ENCODE measurements around the gene HARS1. TPM values are rescaled to one million over a fixed set of nuclear protein-coding genes. Genes with fewer than 3 reads are reported as not detected.

The HARS1 gene
- total RNA-seq, 2 donors from 2014 or later, result 48.0 to 52.1 TPM

- Histone ChIP-seq H3K9ac (ENCODE audit: extremely low read depth, low read length, poor library complexity, severe bottlenecking) (no peak overlapping the region), H3K27ac (ENCODE audit: low read depth, low read length) (no peak overlapping the region), H3K4me3 (ENCODE audit: low read length) (no peak overlapping the region), H3K4me1 (ENCODE audit: control insufficient read depth, insufficient read depth, low read length) (no peaks in the 10 kb centered on the region), H3K36me3 (ENCODE audit: control insufficient read depth, insufficient read depth, low read length) (no peaks in the 10 kb centered on the region), H3K27me3 (ENCODE audit: control insufficient read depth, insufficient read depth, low read length, poor library complexity, severe bottlenecking) (no peaks in the 10 kb centered on the region), H3K9me3 (ENCODE audit: control insufficient read depth, low read length) (no peaks in the 10 kb centered on the region)
- Mint-ChIP-seq H3K4me1 (no peaks in the 10 kb centered on the region), H3K36me3 (ENCODE audit: low read depth) (no peaks in the 10 kb centered on the region), H3K27ac (no peak overlapping the region), H3K27me3 (ENCODE audit: insufficient read depth) (peaks cover 32% of the 10 kb centered on the region), H3K4me3 (no peak overlapping the region), H3K9me3 (no peaks in the 10 kb centered on the region)
- TF ChIP-seq CTCF (conservative IDR thresholded peaks at IDR 0.05), result peak; percentile 72
- no peak for DNase-seq
- WGBS, 2 experiments (ENCODE audit: insufficient coverage in 1 of 2, insufficient read length in 1 of 2), result 77% methylated on average over 6 to 7 of the region's 7 CpGs
These were observed 43.2 kb upstream of the HARS1 start for GRCh38 chr5:140734354-140734753.

- Histone ChIP-seq H3K4me1 (ENCODE audit: control insufficient read depth, insufficient read depth, low read length) (no peaks in the 10 kb centered on the region), H3K27me3 (ENCODE audit: control insufficient read depth, insufficient read depth, low read length, poor library complexity, severe bottlenecking) (no peaks in the 10 kb centered on the region), H3K4me3 (ENCODE audit: low read length) (no peak overlapping the region), H3K36me3 (ENCODE audit: control insufficient read depth, insufficient read depth, low read length) (no peaks in the 10 kb centered on the region), H3K27ac (ENCODE audit: low read depth, low read length) (no peak overlapping the region), H3K9me3 (ENCODE audit: control insufficient read depth, low read length) (no peaks in the 10 kb centered on the region), H3K9ac (ENCODE audit: extremely low read depth, low read length, poor library complexity, severe bottlenecking) (no peak overlapping the region)
- H3K27ac Mint-ChIP-seq, result no peak overlapping the region
- H3K4me3 Mint-ChIP-seq, result no peak overlapping the region
- TF ChIP-seq CTCF (conservative IDR thresholded peaks at IDR 0.05), result no peak
- no peaks in the 10 kb centered on the region for H3K36me3 Mint-ChIP-seq (ENCODE audit: low read depth)
- H3K4me1 Mint-ChIP-seq, result no peaks in the 10 kb centered on the region
- peaks cover 34% of the 10 kb centered on the region for H3K27me3 Mint-ChIP-seq (ENCODE audit: insufficient read depth)
- 72 to 73% methylated on average over 2 to 4 of the region's 4 CpGs for WGBS, 2 experiments (ENCODE audit: insufficient coverage in 1 of 2, insufficient read length in 1 of 2)
- no peaks in the 10 kb centered on the region for H3K9me3 Mint-ChIP-seq
- no peak for DNase-seq
These were observed 41.9 kb upstream of the HARS1 start for GRCh38 chr5:140733098-140733497.

GRCh38 chr5:140725799-140726471 is 34.8 kb upstream of the HARS1 start:
- H3K27ac ChIP-seq (ENCODE audit: low read depth, low read length), result no peak overlapping the region
- H3K9ac ChIP-seq (ENCODE audit: extremely low read depth, low read length, poor library complexity, severe bottlenecking), result no peak overlapping the region
- peak overlapping the region; percentile 77 for H3K27ac Mint-ChIP-seq
- peaks cover 5% of the 10 kb centered on the region for H3K27me3 ChIP-seq (ENCODE audit: control insufficient read depth, insufficient read depth, low read length, poor library complexity, severe bottlenecking)
- H3K9me3 ChIP-seq (ENCODE audit: control insufficient read depth, low read length), result no peaks in the 10 kb centered on the region
- peaks cover 15% of the 10 kb centered on the region for H3K27me3 Mint-ChIP-seq (ENCODE audit: insufficient read depth)
- no peaks in the 10 kb centered on the region for H3K4me1 ChIP-seq (ENCODE audit: control insufficient read depth, insufficient read depth, low read length)
- no peaks in the 10 kb centered on the region for H3K36me3 Mint-ChIP-seq (ENCODE audit: low read depth)
- H3K4me3 Mint-ChIP-seq, result peak overlapping the region; percentile 68
- TF ChIP-seq CTCF (conservative IDR thresholded peaks at IDR 0.05), result no peak
- WGBS, 2 experiments (ENCODE audit: insufficient coverage in 1 of 2, insufficient read length in 1 of 2), result 5 to 6% methylated on average over 8 to 23 of the region's 23 CpGs
- peak overlapping the region; percentile 91 for H3K4me3 ChIP-seq (ENCODE audit: low read length)
- peaks cover 1% of the 10 kb centered on the region for H3K4me1 Mint-ChIP-seq
- H3K9me3 Mint-ChIP-seq, result no peaks in the 10 kb centered on the region
- peak; percentile 93 for DNase-seq
- no peaks in the 10 kb centered on the region for H3K36me3 ChIP-seq (ENCODE audit: control insufficient read depth, insufficient read depth, low read length)

Data from endodermal cell (in vitro differentiated cells).